ENCODE measurements around the gene RSL24D1. TPM values are rescaled to one million over a fixed set of nuclear protein-coding genes. Genes with fewer than 3 reads are reported as not detected.

The RSL24D1 gene
- total and polyA plus RNA-seq, 9 donors = 86.7 to 190 (median 117) TPM

GRCh38 chr15:55240125-55240760 is 43.5 kb upstream of the RSL24D1 start:
- Histone ChIP-seq H3K36me3 (no peaks in the 10 kb centered on the region), H3K27ac (no peak overlapping the region), H3K27me3 (no peaks in the 10 kb centered on the region), H3K4me1 (ENCODE audit: insufficient read depth) (no peaks in the 10 kb centered on the region), H3K4me3 (no peak overlapping the region), H3K9me3 (no peaks in the 10 kb centered on the region)
- TF ChIP-seq POLR2A (IDR thresholded peaks at IDR 0.05) = no peak
- TF ChIP-seq EP300 (IDR thresholded peaks at IDR 0.05) = no peak
- no peak for TF ChIP-seq CTCF (IDR thresholded peaks at IDR 0.05)
- 54 to 68% (median 67%) methylated on average over 3 of the region's 3 CpGs for WGBS, 3 donors
- DNase-seq = no peak
- intact Hi-C loops (cut with DNase I) = no loop called here

DNA sequence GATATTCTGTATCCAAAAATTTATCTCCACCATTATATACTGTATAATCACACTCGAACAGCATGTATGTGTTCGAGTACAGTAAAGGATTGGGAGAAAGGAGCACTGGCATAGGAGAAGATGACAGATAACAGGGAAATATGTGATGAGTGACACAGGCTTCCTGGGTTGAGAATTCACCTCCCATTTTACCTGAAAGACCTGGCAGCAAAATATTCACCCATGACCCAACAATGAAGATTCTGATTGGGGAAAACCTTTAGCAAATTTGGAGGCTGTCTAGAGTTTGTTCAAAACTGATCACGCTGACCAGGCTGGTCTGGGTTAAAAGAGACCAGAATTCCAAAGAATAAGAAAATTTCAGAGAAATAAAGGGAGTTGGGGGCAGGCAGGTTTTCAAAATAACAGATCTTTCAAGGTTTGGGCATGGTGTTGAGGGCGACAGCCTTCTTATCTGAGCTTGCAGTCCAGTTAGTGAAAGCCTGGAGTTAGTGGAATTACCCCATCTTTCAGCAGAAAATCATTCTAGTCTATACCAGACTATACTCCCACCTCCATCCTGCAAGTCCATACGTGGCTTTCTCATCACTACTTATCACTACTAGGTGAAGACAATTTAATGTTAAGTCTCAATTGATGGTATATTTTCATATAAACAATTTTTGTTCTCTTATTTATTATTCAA is 42.8 kb upstream of the RSL24D1 start:
- Histone ChIP-seq H3K4me3 (no peak overlapping the region), H3K9me3 (no peaks in the 10 kb centered on the region), H3K36me3 (no peaks in the 10 kb centered on the region), H3K27me3 (no peaks in the 10 kb centered on the region), H3K4me1 (ENCODE audit: insufficient read depth) (no peaks in the 10 kb centered on the region), H3K27ac (no peak overlapping the region)
- intact Hi-C loops (cut with DNase I) = no loop called here
- no peak for TF ChIP-seq EP300 (IDR thresholded peaks at IDR 0.05)
- no peak for TF ChIP-seq POLR2A (IDR thresholded peaks at IDR 0.05)
- no peak for TF ChIP-seq CTCF (IDR thresholded peaks at IDR 0.05)
- no peak for DNase-seq
- 69 to 82% (median 77%) methylated on average over 5 of the region's 5 CpGs for WGBS, 3 donors

DNA sequence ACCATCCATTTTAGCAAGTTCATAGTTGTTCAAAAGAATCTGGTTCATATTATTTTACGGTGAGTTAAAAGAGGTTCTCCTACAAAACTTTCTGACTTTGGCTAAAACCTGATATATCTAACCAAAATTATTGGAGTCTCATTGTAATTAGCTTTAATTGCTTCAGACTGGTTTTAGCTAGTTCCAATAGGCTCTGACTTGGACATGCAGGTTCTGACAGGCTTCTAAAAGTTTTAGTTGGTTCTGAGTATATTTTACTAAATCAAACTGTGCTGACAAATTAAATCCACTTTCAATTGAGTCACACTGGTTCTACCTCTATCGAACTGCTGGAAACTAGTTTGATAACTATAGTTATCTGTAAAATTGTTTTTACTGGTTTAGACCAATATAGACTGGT is 42.1 kb upstream of the RSL24D1 start:
- Histone ChIP-seq H3K36me3 (no peaks in the 10 kb centered on the region), H3K27ac (no peak overlapping the region), H3K9me3 (no peaks in the 10 kb centered on the region), H3K4me3 (no peak overlapping the region), H3K27me3 (no peaks in the 10 kb centered on the region), H3K4me1 (ENCODE audit: insufficient read depth) (no peaks in the 10 kb centered on the region)
- WGBS, 3 donors = 95 to 99% (median 98%) methylated on average over 2 of the region's 2 CpGs
- TF ChIP-seq EP300 (IDR thresholded peaks at IDR 0.05) (no peak), CTCF (IDR thresholded peaks at IDR 0.05) (no peak), POLR2A (IDR thresholded peaks at IDR 0.05) (no peak)
- intact Hi-C loops (cut with DNase I) = no loop called here
- DNase-seq = no peak

DNA sequence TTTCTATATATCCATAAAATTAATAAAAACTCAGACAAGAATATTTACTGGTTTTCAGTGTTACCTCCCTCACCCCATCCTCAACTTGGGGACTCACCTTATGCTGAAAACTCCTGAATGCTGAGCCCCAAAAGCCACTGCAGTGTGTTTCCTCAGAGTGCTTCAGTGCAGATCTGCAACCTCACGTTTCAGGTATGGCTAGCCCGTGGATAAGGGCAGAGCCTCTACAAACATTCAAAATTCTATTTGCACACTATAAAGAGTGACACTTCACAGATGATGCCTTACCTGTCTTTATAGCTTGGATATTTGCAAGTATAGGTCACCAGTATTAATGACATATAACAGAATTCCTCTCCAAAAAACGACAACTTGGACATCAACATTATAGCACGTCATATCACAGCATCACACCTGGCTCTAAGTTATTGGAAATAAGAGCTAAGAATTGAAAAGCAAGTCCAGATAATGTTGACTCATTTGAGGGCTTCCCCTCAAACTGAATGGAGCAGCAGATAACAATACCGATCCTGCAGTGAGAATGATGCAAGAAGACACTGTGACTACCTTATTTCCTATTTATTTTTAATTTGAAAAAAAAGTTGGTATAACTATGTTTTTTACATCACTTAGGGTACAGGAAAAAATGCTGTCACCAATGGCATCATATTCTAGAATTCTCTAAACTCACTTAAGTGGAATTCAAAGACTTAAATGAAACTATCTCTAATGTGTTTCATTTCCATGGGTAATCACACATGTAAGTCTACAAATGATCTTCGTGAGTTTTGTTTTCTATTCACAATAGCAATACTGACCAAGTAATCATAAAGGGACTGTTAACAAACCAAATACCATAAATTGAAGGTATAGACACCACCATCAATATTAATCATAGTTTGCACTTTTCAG is 40.7 kb upstream of the RSL24D1 start:
- Histone ChIP-seq H3K4me3 (no peak overlapping the region), H3K4me1 (ENCODE audit: insufficient read depth) (no peaks in the 10 kb centered on the region), H3K9me3 (no peaks in the 10 kb centered on the region), H3K36me3 (no peaks in the 10 kb centered on the region), H3K27ac (no peak overlapping the region), H3K27me3 (no peaks in the 10 kb centered on the region)
- 91 to 95% (median 94%) methylated on average over 6 of the region's 6 CpGs for WGBS, 3 donors
- no peak for TF ChIP-seq EP300 (IDR thresholded peaks at IDR 0.05)
- no peak for TF ChIP-seq POLR2A (IDR thresholded peaks at IDR 0.05)
- no peak for TF ChIP-seq CTCF (IDR thresholded peaks at IDR 0.05)
- DNase-seq = no peak
- intact Hi-C loops (cut with DNase I) = no loop called here
